ENCODE results near the gene CYP19A1. TPM values are rescaled to one million over a fixed set of nuclear protein-coding genes. Genes with fewer than 3 reads are reported as not detected.

CYP19A1 gene
- total RNA-seq, 4 donors from 2014 or later, result 1.8 to 2.9 (median 2.5) TPM; not detected in 1

DNA sequence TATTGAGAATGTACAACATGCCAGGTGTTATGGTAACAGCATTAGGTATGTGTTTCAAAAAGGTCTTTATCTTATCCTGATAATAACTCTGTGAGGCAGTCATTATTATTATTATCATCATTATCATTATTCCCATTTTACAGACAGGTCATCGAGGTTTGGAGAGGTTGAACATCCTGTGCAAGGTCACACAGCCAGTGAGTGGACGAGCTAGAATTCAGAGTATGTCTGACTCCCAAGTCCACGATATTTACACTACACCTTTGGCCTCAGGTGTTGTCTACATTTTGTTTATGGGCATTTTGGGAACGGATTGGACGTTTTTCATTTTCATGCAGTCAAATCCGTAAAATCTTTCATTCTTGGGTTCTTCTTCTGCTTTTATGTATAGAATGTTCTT, 27.0 kb upstream of the CYP19A1 start:
- Histone ChIP-seq H3K36me3 (no peaks in the 10 kb centered on the region), H3K4me3 (no peak overlapping the region), H3K4me1 (no peaks in the 10 kb centered on the region), H3K27me3 (no peaks in the 10 kb centered on the region), H3K27ac (no peak overlapping the region), H3K9me3 (no peaks in the 10 kb centered on the region)
- WGBS, 2 donors (ENCODE audit: low coverage in 1 of 2), result 82 to 89% methylated on average over 6 of the region's 6 CpGs
- no peak for TF ChIP-seq EP300 (IDR thresholded peaks at IDR 0.05)
- TF ChIP-seq, protein P1, sequence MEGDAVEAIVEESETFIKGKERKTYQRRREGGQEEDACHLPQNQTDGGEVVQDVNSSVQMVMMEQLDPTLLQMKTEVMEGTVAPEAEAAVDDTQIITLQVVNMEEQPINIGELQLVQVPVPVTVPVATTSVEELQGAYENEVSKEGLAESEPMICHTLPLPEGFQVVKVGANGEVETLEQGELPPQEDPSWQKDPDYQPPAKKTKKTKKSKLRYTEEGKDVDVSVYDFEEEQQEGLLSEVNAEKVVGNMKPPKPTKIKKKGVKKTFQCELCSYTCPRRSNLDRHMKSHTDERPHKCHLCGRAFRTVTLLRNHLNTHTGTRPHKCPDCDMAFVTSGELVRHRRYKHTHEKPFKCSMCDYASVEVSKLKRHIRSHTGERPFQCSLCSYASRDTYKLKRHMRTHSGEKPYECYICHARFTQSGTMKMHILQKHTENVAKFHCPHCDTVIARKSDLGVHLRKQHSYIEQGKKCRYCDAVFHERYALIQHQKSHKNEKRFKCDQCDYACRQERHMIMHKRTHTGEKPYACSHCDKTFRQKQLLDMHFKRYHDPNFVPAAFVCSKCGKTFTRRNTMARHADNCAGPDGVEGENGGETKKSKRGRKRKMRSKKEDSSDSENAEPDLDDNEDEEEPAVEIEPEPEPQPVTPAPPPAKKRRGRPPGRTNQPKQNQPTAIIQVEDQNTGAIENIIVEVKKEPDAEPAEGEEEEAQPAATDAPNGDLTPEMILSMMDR (IDR thresholded peaks at IDR 0.05), result no peak
- no peak for ATAC-seq

DNA sequence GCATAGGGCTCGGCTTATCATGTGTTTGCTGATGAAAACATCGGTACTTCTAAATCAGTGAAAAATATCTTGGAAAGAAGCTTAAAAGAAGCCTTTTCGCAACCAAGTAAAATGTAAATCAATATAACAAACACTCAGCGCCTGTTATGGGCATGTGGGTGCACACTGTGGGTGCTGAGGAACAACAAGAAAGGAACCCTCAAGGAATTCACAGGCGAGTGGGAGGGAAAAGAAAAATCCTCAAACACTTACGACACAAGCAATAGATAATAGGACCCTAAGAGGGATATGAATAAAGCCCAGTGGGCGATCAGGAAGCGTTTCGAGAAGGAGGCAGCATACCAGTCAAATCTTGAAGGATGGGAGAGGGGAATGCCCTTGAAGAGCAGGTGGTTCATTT, 25.0 kb upstream of the CYP19A1 start:
- no peak overlapping the region for H3K27ac ChIP-seq
- no peaks in the 10 kb centered on the region for H3K36me3 ChIP-seq
- 65 to 77% methylated on average over 8 to 9 of the region's 9 CpGs for WGBS, 2 donors (ENCODE audit: low coverage in 1 of 2)
- H3K4me3 ChIP-seq, result no peak overlapping the region
- no peak for ATAC-seq
- no peaks in the 10 kb centered on the region for H3K4me1 ChIP-seq
- no peak for TF ChIP-seq POLR2A (IDR thresholded peaks at IDR 0.05)
- TF ChIP-seq, protein P1 (IDR thresholded peaks at IDR 0.05), result no peak
- TF ChIP-seq POLR2AphosphoS5 (IDR thresholded peaks at IDR 0.05), result no peak
- no peak for TF ChIP-seq EP300 (IDR thresholded peaks at IDR 0.05)
- H3K9me3 ChIP-seq, result no peaks in the 10 kb centered on the region
- H3K27me3 ChIP-seq, result no peaks in the 10 kb centered on the region

DNA sequence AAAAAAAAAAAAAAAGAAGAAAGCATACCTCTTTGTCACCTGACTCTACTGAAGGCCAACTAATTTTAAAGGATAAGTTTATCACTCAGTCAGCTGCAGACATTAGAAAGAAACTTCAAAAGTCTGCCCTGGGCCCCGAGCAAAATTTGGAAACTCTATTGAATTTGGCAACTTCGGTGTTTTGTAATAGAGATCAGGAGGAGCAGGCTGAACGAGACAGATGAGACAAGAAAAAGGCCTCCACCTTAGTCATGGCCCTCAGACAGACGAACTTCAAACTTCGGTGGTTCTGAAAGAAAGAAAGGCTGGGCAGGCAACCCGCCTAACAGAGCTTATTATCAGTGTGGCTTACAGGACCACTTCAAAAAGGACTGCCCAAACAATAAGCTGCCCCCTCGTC, 21.6 kb upstream of the CYP19A1 start:
- TF ChIP-seq POLR2A (IDR thresholded peaks at IDR 0.05) (no peak), EP300 (IDR thresholded peaks at IDR 0.05) (no peak), POLR2AphosphoS5 (IDR thresholded peaks at IDR 0.05) (no peak)
- TF ChIP-seq, protein P1 (IDR thresholded peaks at IDR 0.05), result no peak
- H3K27me3 ChIP-seq, result no peaks in the 10 kb centered on the region
- ATAC-seq, result no peak
- no peaks in the 10 kb centered on the region for H3K9me3 ChIP-seq
- no peak overlapping the region for H3K4me3 ChIP-seq
- WGBS, 2 donors (ENCODE audit: low coverage in 1 of 2), result 85 to 89% methylated on average over 3 to 6 of the region's 7 CpGs
- H3K4me1 ChIP-seq, result no peaks in the 10 kb centered on the region
- no peak overlapping the region for H3K27ac ChIP-seq
- H3K36me3 ChIP-seq, result no peaks in the 10 kb centered on the region

DNA sequence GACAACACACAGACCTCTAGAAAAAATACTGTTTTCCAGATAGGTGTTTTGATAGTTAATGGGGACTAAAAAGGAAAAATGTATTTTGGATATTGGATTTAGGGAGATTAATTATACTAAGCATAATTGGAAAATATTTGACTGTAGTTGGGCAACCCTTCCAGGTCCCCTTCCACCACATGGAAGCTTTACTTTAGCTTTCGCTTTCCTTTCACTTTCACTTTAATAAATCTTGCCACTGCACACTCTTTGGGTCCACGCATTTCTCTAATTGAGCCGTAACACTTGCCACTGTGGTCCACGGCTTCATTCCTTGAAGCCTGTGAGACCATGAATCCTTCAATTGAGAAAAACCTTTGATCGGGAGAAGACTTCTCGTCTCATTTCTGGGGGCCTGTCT, 18.6 kb upstream of the CYP19A1 start:
- H3K9me3 ChIP-seq, result no peaks in the 10 kb centered on the region
- no peak overlapping the region for H3K4me3 ChIP-seq
- TF ChIP-seq, protein P1 (IDR thresholded peaks at IDR 0.05), result no peak
- TF ChIP-seq POLR2AphosphoS5 (IDR thresholded peaks at IDR 0.05) (no peak), EP300 (IDR thresholded peaks at IDR 0.05) (no peak), POLR2A (IDR thresholded peaks at IDR 0.05) (no peak)
- no peak overlapping the region for H3K27ac ChIP-seq
- H3K4me1 ChIP-seq, result no peaks in the 10 kb centered on the region
- no peaks in the 10 kb centered on the region for H3K27me3 ChIP-seq
- ATAC-seq, result no peak
- H3K36me3 ChIP-seq, result no peaks in the 10 kb centered on the region
- 89 to 100% methylated on average over 4 of the region's 6 CpGs for WGBS, 2 donors (ENCODE audit: low coverage in 1 of 2)

DNA sequence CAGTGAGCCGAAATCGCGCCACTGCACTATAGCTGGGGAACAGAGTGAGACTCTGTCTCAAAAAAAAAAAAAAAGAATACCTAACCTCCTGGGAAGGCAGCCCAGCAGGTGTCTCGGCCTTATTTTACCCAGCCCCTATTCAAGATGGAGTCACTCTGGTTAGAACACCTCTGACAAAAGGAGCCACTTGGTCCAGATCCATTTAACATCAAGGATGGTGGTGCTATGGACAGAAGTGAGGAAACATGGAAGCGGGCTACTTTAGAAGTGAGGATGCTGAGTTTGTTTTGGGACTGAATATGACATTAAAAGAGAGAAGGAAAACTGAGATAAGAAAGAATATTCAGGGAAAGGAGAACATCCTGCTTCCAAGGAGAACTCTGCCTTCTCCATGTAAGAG, 17.8 kb upstream of the CYP19A1 start:
- Histone ChIP-seq H3K27me3 (no peaks in the 10 kb centered on the region), H3K36me3 (no peaks in the 10 kb centered on the region), H3K4me3 (no peak overlapping the region), H3K9me3 (no peaks in the 10 kb centered on the region), H3K27ac (no peak overlapping the region), H3K4me1 (no peaks in the 10 kb centered on the region)
- no peak for ATAC-seq
- WGBS, 2 donors (ENCODE audit: low coverage in 1 of 2), result 89 to 100% methylated on average over 1 to 2 of the region's 5 CpGs
- TF ChIP-seq EP300 (IDR thresholded peaks at IDR 0.05) (no peak), POLR2A (IDR thresholded peaks at IDR 0.05) (no peak), POLR2AphosphoS5 (IDR thresholded peaks at IDR 0.05) (no peak)
- TF ChIP-seq, protein P1 (IDR thresholded peaks at IDR 0.05), result no peak
